Ureter (tissue), 1 donor: Measurements from ENCODE around the gene KIF5C. TPM values are rescaled to one million over a fixed set of nuclear protein-coding genes. Genes with fewer than 3 reads are reported as not detected.

Experiments used
- DNase-seq: peaks from one replicate; pipeline ENCODE4 v3.0.0-alpha.2; 2020; ENCODE audit warnings: low spot score
- total RNA-seq: library from RNA; stranded (reverse); gene quantifications from one replicate; pipeline ENCODE4 v1.2.4, GENCODE V29; 2023
- donor health status: DM: yes; HTN: yes; CAD: no.

KIF5C gene
- total RNA-seq, 1 donor from 2014 or later, result 14.3 TPM

- DNase-seq, result no peak
These were observed 141.0 kb downstream of the KIF5C start for GRCh38 chr2:149015926-149016563.

GRCh38 chr2:149017116-149017985, 142.3 kb downstream of the KIF5C start:
- peak; percentile 82 for DNase-seq

- DNase-seq, result no peak
These were observed 144.0 kb downstream of the KIF5C start for GRCh38 chr2:149018981-149019380.

- no peak for DNase-seq
These were observed 144.7 kb downstream of the KIF5C start for GRCh38 chr2:149019768-149020167.

GRCh38 chr2:149020432-149020851, 145.4 kb downstream of the KIF5C start:
- no peak for DNase-seq

- DNase-seq, result no peak
These were observed 146.3 kb downstream of the KIF5C start for GRCh38 chr2:149021271-149021719.

- DNase-seq, result no peak
These were observed 146.7 kb downstream of the KIF5C start for GRCh38 chr2:149021761-149022160.

DNA sequence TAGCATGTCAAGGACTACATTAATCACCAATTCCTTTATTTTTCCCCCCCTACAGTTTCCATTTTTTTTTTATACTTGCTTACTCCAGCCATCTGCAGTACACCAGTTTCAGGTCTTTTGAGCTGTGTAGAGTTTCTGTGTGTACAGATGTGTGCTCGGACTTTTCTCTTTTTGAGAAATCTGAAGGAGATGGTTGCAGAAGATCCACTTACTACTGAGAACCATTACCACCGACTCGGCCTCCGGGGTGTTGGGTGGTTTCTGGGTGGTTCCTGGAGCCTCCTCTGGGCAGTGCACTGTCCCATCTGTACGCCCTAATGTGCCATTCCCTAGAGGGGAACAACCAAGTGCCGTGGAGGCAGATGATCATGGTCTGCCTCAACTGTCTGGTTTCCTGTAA, 148.1 kb downstream of the KIF5C start:
- DNase-seq, result no peak

DNA sequence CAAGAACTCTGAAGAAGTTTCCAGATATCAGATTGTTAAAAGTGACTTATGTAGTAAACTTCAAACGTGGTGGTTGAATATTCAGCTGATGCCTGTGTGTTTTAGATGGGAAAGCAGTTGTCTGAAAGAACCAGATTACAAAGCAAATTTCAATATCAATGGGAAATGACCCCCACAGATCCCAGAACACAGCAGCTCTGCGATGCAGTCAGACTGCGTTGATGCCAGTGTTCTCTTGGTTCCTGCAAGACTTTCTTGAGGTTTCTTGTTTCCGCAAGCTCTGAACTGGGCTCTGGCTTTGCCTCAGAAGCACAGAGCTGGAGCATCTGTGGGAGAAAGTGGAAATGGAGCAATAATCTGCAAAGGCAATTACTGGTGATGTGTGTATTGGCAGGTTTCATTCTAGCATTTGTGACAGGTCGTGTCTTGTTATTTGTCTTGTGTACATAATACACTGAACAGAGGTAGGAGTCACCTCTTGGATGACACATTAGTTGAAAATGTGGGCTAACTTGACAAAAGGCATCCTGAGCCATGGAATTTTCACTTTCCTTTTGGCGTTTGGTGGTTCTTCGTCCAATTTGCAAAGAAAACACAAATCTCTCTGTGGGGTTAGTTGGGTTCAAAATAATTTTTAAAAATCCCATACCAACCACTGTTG, 152.7 kb downstream of the KIF5C start:
- DNase-seq, result no peak

DNA sequence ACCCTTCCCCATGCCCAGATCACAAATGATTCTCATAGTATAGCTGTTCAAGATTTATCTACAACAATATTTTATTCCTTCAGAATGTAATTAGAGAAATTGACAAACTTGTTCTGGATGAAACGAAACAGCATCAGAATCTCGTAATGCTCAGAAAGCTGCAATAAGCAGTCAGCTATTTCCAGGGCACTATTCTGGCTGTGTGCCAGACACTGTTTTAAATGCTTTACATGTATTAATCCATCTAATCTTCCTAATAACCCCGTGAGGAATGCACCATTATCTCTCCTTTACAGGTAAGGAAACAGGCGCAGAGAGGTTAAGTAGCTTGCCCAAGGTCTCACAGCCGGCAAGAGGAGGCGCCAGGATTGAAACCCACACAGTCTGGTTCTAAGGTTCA, 153.3 kb downstream of the KIF5C start:
- no peak for DNase-seq

DNA sequence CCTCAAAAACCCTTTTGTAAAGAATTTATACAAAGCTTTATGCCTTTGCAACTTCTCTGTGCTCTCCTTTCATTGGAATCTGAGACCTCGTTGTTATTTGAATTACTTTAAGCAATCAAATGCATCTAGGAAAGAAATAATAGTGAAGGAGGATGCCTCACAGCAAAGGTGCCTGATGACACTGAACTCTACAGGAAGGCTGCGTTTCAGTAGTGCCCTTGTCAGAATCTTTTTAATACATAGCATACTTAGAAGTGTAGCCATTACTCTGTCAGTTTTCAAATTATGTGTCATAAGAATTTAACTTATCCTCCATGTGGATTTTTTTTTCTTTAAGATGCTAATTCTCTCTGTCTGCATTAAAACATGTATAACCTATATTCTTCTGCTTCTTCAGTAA, 153.9 kb downstream of the KIF5C start:
- no peak for DNase-seq

DNA sequence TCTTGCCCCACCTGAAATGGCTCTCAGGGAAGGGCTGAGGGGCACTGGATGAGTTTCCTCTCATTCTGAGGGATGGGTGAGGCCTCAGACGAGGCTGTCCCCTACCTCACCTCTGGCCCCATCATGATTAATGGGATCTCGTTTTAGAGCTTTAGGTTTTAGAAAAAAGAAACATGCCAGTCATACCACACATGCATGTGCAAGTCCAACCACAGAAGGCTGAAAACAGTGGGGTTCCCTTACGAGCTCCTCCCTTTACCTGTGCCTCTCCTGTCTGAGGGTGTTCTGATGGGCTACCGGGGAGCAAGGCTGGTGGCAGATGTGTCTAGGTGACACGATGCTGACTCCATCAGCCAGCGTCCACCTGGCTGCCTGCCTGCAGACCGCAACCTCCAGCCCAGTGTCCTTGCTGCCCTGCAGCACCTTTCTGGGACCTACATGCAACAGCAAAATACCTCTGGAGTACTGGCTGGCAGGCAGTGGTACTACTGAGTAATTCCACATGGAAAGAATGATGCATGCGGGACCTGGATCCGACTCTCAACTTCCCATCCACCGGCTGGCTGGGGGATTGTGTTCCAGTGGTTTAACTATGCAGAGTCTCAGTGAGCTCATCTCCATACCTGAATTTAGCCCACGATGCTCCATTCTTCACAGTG, 154.4 kb downstream of the KIF5C start:
- DNase-seq, result no peak

DNA sequence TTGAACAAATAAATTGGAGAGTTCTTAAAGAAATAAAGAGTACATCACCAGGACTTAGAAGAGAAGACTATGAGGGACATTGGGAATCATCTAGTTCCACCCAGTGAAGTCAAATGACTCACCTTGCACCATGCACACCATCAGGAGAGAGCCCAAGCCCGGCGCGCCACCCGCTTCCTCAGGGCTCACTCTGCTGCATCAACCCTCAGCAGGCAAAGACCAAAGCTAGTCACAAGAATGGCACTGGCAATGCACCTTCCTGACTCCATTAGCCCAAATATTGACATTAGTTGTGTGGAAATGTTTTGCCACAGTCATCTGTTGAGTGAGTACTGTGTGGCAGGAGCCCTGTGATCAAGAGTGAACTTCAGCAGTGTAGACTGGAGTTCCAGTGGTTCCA, 156.4 kb downstream of the KIF5C start:
- no peak for DNase-seq

DNA sequence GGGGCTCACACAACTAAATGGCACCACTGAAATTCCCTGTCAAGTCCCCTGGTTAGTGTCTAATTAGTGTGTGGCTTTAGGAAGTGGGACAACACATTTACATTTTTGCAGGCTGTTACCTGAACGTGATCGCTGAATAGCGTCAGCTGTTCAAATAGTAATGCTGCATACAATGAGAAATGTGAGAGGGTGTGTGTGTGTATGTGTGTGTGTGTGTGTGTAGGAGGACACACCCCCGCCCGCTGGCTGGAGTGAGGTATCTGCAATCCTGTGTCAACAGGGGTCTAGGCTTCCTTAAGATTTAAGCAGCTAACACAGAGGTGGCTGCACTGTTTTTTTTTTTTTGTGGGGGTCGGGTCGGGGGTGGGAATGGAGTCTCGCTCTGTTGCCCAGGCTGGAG, 158.7 kb downstream of the KIF5C start:
- DNase-seq, result no peak

- no peak for DNase-seq
These were observed 159.4 kb downstream of the KIF5C start for GRCh38 chr2:149034406-149034805.

DNA sequence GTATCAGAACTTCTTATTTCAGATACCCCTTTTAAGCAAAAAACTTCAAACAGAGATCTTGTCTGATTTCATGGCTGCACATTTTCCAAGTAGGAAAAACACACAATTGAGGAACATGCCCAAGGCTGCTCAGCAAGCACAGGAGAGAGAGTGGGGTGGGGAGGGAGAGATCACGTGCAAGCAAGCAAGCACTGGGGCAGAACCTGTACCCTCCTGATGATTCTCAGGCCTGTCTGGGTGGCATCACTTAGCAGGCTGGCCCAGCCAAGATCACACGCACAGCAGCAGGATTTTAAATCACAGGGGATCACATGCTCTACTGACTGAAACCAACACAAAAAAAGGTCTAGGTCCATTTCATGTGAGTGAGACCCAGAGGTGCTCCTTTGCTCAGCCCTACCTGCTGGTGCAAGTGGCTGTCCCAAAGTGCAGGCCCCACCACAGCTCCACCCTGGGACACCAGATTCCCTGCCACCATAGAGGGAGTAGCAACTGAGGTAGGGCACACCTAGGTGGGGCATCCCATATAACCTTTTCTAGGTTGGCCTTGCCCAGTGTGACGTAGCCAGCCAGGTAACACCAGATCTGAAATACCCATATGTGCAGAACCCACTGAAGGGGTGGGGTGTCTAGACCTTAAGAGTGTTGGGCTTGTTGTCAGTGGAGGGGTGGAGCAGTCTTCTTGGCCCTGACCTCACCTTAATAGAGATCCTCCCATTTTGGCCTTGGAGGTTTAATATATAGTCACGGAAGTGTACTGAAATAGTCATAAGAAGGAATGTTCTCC, 161.7 kb downstream of the KIF5C start:
- DNase-seq, result no peak

- no peak for DNase-seq
These were observed 162.8 kb downstream of the KIF5C start for GRCh38 chr2:149037851-149038250.

DNA sequence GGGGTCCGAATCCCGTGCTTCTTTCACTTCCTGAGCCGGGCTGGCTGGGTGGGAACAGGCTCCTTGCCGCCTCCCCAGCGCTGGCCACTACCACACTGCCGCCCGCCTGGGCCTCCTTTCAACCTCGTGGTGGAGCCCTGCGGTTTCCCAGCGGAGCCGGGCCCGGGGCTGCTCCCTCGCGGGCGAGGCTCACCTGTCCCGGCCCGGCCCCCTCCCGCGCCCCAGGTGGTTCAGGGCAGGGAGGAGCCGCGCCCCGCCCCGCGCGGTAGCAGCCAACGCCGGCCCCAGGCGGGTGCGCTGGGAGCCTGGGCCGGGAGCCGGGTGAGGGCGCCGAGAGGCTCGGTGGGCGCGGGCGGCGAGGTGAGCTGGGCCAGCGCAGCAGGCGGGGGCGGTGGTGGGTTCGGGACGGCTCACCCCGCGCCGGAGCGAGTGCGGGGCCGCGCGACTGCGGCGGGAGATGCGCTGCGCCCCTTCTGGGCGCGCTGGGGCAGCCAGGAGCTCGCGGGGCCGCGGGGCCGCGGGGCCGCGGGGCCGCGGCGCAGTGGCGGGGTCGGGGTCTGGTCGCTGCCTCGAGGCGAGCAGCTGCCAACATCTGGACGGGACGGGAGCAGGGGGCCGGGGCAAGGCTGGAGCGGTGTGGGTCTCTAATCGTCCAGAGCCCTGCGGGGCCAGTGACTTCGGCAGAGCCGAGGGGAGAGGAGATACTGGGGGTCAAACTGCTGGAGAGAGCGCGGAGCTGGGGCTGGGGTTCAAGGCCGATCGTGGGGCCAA, 163.6 kb downstream of the KIF5C start, which contains the start of gene LYPD6B:
LYPD6B (plus strand) TSS at position 258 of the 771 bp plus-strand sequence. CDS start 92,250 bp downstream, outside the sequence.
- DNase-seq, result peak; percentile 74

DNA sequence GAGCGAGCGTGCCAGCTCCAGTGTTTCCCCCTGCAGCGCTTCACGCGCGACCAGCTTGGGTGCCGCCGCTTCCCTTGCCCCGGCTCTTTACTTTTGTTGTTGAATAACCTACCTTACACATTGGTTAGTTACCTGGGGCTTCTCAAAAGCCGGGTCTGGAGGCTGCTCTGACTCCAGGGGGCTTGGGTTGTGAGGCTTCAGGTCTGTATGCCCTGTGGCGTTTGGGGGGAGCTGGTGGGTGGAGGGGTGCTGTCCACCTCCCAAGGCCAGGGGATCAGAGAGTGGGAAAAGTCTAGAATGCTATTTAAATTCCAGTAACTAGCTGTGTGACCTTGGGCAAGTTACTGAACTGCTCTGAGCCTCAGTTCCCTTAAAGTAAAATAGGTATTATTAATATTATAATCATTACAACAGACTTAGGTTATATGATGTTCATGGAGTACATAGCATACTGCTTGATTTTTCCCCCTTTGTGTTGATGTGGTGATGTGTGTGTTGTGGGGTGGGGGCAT, 164.2 kb downstream of the KIF5C start:
- DNase-seq, result no peak

GRCh38 chr2:149040451-149040850, 165.4 kb downstream of the KIF5C start:
- DNase-seq, result no peak
